Measurements from ENCODE around the gene FERD3L.

DNA sequence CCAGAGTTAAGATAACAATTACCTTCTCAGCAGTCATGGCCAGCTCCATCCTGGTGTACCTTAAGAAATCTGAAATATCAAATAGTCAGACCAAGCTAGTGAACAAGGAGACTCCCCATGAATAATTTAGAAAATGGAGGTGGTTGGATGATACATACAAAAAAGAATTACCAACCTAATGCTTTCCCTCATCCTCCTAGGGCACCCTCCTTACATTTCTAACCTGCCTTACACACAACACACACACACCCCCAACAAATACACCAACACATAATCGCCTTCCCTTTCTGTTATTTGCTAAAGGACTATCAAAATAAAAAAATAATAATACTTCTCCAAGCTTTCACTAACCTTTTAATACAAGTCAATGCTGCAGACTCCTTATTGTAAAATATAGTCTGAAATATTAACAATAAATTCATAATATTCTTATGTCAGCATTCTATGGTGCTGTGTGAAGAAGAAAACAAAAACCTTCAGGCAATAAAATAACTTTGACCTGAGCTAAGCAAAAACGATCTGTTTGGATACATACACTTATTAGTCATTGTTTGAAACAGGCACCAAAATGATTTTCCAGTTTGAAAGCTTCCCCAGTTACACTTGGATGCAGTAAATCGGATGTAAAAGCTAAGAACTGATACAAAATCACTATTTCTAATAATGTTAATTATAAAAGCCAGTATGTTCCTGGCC lies 31.2 kb downstream of the FERD3L start:
- no peak for TF ChIP-seq GATA3 (IDR thresholded peaks at IDR 0.05; ENCODE audit: low read depth, low read length)
- TF ChIP-seq GATA2 (IDR thresholded peaks at IDR 0.05; ENCODE audit: low read depth, low read length), result no peak
